ENCODE results near the gene HLA-DMA. TPM values are rescaled to one million over a fixed set of nuclear protein-coding genes. Genes with fewer than 3 reads are reported as not detected.

HLA-DMA gene
- total and polyA plus RNA-seq, 2 of the 13 experiments (the other 11 are each of a cell fraction or from before 2014, with no cell fraction given): 0.70 to 0.71 TPM

GRCh38 chr6:32970413-32971241 is 17.7 kb upstream of the HLA-DMA start (continued):
- TF ChIP-seq ZBTB40 (IDR thresholded peaks at IDR 0.05) (no peak), ZBTB40 (CRISPR knock-in tag; IDR thresholded peaks at IDR 0.05) (no peak), MBNL3 (CRISPR knock-in tag; conservative IDR thresholded peaks at IDR 0.05) (no peak), ZNF775 (CRISPR knock-in tag; IDR thresholded peaks at IDR 0.05; ENCODE audit: borderline replicate concordance) (no peak), ATAD3A (CRISPR knock-in tag; IDR thresholded peaks at IDR 0.05) (no peak), ZNF329 (CRISPR knock-in tag; IDR thresholded peaks at IDR 0.05; ENCODE audit: low read depth) (no peak), GPBP1L1 (CRISPR knock-in tag; IDR thresholded peaks at IDR 0.05) (no peak), ZNF343 (CRISPR knock-in tag; IDR thresholded peaks at IDR 0.05) (no peak), GABPB1 (CRISPR knock-in tag; IDR thresholded peaks at IDR 0.05) (no peak), SNAPC2 (CRISPR knock-in tag; IDR thresholded peaks at IDR 0.05) (no peak; the same call in 1 of the 2 replicates), ZNF790 (CRISPR knock-in tag; IDR thresholded peaks at IDR 0.05; ENCODE audit: borderline replicate concordance) (no peak; the same call in 1 of the 2 replicates), ZNF691 (CRISPR knock-in tag; IDR thresholded peaks at IDR 0.05; ENCODE audit: borderline replicate concordance, low read depth) (no peak; the same call in 1 of the 2 replicates), ZNF335 (CRISPR knock-in tag; IDR thresholded peaks at IDR 0.05) (peak; percentile 6; the same call in 1 of the 2 replicates)
